H1 (cell line): ENCODE measurements around the gene WNK2.

Experiments used
- CREB1 ChIP-seq: IDR thresholded peaks from 2 replicates; pipeline ENCODE4 v1.6.1; 2012; ENCODE audit warnings: inconsistent platforms
- JUND ChIP-seq: IDR thresholded peaks from 2 replicates; pipeline ENCODE4 v1.6.1; 2011; ENCODE audit warnings: mild to moderate bottlenecking, improper control_type of control experiment, low read length
- POLR2A ChIP-seq, 2 experiments: IDR thresholded peaks; 1 replicate in 1 of 2; 2 replicates in 1 of 2; pipeline ENCODE4 v1.6.1; 2011; ENCODE audit warnings: low read depth in 2 of 2, low read length in 2 of 2, mild to moderate bottlenecking in 2 of 2; ENCODE audit errors: control extremely low read depth in 1 of 2
- RAD21 ChIP-seq, 2 experiments: IDR thresholded peaks in 1 of 2; conservative IDR thresholded peaks in 1 of 2; 2 replicates each; pipeline ENCODE4 v1.6.1; 2011; ENCODE audit warnings: low read depth in 2 of 2, low read length in 2 of 2, improper control_type of control experiment in 1 of 2, inconsistent platforms in 1 of 2, mild to moderate bottlenecking in 1 of 2, moderate library complexity in 1 of 2
- TAF1 ChIP-seq: IDR thresholded peaks from 2 replicates; pipeline ENCODE4 v1.6.1; 2011; ENCODE audit warnings: mild to moderate bottlenecking, low read depth, low read length
- USF2 ChIP-seq: IDR thresholded peaks from 2 replicates; pipeline ENCODE4 v1.6.1; 2011; ENCODE audit warnings: low read length, improper control_type of control experiment
- ZNF274 ChIP-seq: IDR thresholded peaks from 2 replicates; pipeline ENCODE4 v1.7.0; 2012; ENCODE audit warnings: low read length, borderline replicate concordance; ENCODE audit errors: extremely low read depth
- TF ChIP-seq, protein P1 (sequence below), 3 experiments: IDR thresholded peaks; 1 replicate in 2 of 3; 2 replicates in 1 of 3; pipeline versions ENCODE4 v1.5.1 to v1.6.1; 2011; ENCODE audit warnings: low read length in 3 of 3, mild to moderate bottlenecking in 3 of 3, inconsistent platforms in 2 of 3, low read depth in 1 of 3, moderate library complexity in 1 of 3; ENCODE audit not compliant: insufficient read depth in 1 of 3; ENCODE audit errors: control extremely low read depth in 1 of 3

GRCh38 chr9:93226819-93227218, 42.9 kb downstream of the WNK2 start:
- TF ChIP-seq RAD21 (IDR thresholded peaks at IDR 0.05 in 1 of 2, conservative IDR thresholded peaks at IDR 0.05 in 1 of 2; ENCODE audit: low read depth in 2 of 2, low read length in 2 of 2) (no peak), TAF1 (no peak), CREB1 (no peak), POLR2A (IDR thresholded peaks at IDR 0.05; ENCODE audit: control extremely low read depth in 1 of 2, low read depth in 2 of 2, low read length in 2 of 2) (no peak), JUND (no peak), USF2 (no peak), ZNF274 (no peak)
- TF ChIP-seq, protein P1, sequence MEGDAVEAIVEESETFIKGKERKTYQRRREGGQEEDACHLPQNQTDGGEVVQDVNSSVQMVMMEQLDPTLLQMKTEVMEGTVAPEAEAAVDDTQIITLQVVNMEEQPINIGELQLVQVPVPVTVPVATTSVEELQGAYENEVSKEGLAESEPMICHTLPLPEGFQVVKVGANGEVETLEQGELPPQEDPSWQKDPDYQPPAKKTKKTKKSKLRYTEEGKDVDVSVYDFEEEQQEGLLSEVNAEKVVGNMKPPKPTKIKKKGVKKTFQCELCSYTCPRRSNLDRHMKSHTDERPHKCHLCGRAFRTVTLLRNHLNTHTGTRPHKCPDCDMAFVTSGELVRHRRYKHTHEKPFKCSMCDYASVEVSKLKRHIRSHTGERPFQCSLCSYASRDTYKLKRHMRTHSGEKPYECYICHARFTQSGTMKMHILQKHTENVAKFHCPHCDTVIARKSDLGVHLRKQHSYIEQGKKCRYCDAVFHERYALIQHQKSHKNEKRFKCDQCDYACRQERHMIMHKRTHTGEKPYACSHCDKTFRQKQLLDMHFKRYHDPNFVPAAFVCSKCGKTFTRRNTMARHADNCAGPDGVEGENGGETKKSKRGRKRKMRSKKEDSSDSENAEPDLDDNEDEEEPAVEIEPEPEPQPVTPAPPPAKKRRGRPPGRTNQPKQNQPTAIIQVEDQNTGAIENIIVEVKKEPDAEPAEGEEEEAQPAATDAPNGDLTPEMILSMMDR (IDR thresholded peaks at IDR 0.05; ENCODE audit: control extremely low read depth in 1 of 3, insufficient read depth in 1 of 3, low read depth in 1 of 3, low read length in 3 of 3): no peak
